GM18508 (cell line): ENCODE data around the gene RPL31.

Experiments
- ATAC-seq: cut with Tn5 transposase; IDR thresholded peaks from one replicate; pipeline ENCODE4 v1.9.1; 2021; ENCODE audit warnings: moderate number of reproducible peaks; ENCODE audit not compliant: insufficient read depth, unreplicated experiment

RPL31 gene

DNA sequence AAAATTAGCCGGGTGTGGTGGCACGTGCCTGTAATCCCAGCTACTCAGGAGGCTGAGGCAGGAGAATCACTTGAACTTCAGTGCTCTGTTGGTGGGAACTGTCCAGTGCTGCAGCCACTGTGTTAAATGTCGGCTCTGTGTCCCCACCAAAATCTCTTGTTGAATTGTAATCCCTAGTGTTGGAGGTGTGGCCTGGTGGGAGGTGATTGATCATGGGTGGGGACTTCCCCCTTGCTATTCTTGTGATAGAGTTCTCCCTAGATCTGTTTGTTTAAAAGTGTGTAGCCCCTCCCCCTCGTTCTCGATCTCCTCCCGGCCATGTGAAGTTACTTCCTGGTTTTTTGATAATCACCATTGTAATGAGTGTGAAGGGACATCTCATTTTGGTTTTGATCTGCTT, 9.8 kb upstream of the RPL31 start:
- no peak for ATAC-seq

DNA sequence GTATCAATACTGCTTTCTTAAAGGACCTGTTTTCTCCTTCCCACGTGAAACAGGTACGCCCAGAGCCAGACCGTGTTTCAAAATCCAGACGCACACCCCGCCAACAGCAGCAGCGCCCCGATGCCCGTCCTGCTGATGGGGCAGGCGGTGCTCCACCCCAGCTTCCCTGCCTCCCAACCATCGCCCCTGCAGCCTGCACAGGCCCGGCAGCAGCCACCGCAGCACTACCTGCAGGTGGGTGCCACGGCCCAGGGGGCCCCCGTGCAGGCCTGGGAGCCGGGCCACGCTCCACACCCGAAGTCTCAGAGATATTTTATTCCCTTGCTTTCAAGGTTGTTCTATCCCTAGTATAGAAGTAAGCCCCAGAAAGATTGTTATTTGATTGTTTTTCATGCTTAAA, 8.8 kb upstream of the RPL31 start:
- no peak for ATAC-seq

DNA sequence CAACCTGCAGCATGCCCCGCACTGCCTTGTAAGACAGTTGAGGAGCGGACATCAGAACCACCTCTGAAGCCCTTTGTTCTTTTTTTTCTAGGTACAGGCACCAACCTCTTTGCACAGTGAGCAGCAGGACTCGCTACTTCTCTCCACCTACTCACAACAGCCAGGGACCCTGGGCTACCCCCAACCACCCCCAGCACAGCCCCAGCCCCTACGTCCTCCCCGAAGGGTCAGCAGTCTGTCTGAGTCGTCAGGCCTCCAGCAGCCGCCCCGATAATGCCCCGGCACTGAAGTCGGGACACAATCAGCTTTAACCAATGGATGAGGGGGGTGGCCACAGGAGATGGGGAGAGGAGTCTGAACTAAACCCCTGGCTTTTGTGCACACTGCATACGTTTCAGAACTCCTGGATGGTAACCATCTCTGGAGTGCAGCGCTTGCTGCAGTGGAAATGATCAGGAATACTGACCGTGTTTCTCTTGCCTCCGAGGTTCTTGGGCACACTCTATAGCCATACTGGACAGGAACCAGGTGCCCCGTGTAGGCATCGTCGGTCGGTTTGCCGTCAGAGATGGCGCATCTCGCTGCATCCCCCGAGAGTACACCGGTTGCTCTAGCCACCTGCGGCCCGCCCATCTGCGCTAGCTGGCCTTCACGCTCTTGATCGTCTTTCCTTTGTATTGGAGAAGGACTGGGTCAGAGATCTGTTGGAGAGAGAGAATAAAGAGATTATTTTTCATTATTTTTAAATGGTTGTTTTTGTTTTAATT, 6.6 kb upstream of the RPL31 start:
- ATAC-seq = no peak

DNA sequence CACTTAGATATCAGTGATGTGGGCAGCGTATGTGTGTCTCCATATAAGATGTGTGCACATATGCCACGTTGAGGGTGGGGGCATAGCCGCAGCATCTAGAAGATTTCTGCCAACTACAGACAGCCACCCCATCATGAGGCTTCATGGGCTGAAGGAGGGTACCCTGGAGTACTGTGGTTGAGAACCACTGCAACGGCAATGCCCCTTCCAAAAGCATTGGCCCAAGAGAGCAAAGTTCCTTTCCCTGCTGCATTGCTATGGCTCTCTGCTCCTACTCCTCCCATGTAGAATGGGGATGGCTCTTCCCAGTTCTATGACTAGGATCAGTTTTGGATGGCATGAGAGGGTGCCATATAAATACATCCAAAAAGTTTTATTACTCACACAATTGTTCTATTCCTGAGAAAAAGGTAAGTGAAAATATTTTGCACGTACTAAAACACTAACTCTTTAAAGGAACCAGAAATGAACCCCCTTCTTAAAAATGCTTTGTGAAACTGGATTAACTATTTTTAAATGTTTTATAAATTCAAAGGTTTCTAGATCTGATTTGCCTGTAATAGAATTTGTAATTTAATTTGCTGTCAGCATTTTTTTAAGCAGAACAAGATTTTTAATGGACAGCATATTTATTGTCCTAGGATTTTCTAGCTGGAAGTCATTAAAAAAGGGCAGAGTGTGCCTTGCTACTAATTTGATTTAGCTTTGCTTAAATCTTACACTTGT, 4.4 kb upstream of the RPL31 start:
- ATAC-seq = no peak

DNA sequence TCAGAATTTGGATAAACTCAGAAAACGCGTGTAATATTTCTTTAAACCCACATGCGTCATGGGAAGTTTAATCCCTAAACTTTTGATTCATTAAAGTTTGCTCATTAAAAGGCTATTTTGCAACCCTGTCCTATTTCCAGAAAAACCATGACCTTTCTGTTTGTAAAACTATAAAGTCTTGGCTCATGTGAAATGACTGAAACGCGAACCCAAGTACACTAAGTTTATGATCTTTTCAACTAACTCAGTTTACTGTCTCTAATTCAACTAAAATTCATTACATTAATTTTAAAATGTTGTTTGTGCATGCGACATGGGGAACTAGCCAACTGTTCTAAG, 3.9 kb upstream of the RPL31 start:
- no peak for ATAC-seq

DNA sequence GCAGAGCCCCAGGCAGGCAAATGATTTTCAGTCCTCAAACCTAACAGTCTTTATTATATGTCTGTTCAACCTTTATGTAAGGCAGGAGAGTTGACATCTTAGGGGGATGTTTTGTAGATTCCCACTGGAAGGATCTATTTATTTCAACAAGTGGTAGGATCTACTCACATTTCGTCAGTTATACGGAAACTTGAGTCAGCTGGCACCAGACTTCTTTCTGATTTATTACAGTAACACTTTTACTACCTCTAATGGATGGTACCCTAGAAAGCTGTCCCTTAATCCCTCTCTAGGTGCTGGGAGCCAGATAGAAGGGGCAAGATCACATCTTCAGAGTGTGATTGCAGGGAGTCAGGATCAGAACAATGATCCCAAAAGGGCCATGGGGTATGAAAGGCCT, 2.1 kb upstream of the RPL31 start:
- no peak for ATAC-seq

DNA sequence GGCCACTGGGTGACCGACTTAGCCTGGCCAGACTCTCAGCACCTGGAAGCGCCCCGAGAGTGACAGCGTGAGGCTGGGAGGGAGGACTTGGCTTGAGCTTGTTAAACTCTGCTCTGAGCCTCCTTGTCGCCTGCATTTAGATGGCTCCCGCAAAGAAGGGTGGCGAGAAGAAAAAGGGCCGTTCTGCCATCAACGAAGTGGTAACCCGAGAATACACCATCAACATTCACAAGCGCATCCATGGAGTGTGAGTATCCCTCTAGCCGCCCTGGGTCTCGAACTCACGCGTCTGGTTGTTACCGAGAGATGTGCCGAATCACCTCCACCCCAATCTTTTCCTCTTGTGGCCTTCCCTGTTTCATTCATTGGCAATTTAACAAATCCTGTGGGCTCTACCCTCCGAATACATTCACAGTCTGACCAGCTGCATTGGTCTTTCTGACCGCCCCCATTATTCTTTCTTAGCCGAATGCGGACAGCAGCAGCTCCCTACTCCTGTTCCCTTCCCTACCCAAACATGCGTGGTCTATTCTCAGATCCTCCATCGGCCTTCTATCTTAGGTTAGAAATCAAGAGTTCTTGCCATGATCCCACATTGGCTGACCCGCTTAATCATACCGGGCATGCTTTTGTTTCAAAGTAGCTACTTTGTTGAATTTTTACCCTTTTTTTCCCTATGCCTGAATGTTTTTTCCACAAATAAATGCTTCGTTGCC, 631 bp downstream of the RPL31 start:
- no peak for ATAC-seq

DNA sequence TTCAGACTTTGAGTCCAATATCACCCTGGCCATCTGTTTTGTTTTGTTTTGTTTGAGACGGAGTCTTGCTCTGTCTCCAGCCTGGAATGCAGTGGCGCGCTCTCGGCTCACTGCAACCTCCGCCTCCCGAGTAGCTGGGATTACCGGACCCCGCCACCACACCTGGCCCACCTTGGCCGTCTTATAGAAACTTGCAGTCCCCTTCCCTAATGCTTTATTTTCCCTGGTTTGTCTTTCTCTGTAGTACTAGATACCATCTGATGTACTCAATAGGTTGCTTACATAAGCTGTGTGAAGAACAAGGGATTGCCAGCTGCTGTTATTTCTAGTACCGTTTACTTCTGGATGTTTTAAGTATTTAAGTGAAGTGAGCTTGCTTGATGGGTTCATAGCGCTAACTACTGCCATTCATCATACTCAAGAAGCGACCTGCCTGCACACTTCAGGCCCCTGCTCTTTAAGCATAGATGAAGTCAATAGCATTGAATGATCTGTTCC, 1.2 kb downstream of the RPL31 start:
- no peak for ATAC-seq

DNA sequence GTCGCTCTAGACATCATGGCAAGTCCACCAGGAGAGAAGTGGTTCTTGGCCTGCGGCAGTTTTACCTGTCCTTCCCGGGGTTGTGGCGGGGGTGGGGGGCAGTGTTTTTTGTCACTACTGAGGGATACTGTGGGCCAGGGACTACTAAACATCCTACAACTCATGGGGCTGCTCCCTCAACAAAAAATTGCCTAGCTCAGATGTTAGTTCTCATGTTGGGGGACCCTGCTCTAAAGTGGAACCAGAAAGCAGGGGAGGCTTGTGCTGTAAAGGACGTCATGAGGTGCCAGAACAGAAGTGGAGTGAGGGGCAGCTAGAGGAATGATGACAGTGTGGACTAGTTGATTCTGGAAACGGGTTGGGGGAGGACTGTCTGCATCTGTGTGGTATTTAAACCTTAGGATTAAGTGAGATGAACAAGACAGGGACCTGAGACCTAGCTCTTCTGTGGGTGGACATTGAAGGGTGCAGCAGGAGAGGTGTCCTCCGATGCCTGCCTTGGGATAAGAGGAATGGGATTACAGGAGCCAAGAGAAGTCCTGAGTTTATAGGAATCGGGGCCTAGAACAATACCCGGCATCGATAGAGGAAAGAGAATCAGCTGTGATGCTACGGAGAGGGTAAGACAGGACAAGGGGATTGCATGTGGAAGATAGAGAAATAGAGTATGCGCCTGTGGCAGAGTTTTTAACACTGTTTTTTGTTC, 2.7 kb downstream of the RPL31 start:
- ATAC-seq = no peak

DNA sequence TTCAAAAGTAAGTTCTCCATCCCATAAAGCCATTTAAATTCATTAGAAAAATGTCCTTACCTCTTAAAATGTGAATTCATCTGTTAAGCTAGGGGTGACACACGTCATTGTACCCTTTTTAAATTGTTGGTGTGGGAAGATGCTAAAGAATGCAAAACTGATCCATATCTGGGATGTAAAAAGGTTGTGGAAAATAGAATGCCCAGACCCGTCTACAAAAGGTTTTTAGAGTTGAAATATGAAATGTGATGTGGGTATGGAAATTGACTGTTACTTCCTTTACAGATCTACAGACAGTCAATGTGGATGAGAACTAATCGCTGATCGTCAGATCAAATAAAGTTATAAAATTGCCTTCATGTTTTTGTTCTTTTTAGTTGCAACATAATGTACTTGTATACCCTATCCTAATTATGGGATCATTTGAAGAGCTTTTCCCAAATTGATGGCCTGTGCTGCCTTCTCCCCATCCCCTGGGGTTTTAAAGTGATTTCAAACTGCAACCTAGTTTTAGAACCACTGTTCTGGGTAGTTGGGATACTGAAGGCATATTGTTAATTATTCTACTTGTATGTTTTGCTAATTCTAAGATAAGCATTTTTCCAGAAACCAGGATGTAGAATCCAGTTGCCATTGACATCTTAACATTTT, 4.1 kb downstream of the RPL31 start:
- no peak for ATAC-seq

DNA sequence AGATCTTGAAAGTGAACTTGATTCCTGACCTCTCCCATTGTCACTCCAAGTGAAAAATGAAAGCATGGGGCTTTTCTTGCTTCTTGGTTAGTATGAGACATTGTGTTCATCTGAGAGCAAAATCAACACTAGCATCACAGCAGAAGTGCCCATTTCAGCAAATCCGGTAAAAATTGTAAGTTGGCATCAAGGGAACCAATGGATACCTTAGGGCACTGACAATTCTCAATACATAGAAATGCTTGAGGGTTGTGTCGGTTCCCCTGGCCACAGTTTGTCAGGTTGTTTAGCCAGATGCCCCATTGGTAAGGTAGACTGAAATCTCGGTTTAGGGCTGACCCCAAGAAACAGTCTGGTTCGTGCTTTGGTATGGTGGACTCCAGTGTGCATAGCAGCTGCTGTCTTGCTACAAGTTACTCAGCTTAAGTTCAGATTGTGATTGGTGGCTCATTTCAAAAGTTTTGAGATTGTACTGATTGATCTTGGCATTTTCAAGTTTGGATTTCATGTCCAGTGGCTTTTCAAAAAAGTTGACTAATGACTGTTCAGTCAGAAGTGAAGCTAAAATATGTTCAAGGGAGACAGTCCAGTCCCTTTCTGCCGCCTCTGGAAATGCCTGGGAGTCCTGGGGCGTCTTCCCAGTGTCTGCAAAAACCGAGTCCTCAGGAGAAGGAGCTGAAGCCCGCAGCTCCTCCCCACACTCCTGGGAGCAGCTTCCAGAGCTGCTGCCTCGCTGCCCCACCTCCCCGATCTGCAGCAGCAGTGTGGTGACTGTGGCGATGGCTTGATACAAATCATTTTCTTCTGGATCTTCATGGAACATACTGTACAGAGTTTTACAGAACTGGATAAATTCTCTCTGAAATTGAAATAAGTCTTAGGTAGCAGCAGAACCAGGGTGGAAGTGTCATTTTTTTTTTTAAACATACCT, 5.6 kb downstream of the RPL31 start:
- no peak for ATAC-seq

DNA sequence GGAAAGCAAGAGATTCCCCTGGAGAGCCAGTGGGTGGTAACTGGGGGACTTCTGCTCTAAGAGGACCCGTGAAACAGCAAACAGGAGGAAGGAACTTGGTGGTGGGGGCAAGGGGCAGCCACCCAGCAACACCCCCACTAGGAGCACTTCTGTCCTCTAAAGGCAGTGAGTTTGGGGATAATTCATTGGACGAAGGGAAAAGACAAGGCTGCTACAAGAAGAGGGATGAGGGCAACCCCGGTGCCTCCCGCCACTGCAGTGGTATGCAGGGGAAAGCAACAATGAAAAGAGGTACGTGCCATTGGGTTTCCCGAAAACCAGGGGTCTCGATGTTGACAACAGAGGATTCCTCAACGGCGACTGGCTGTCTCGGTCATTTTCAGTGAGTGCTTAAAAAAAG, 9.1 kb downstream of the RPL31 start:
- no peak for ATAC-seq

DNA sequence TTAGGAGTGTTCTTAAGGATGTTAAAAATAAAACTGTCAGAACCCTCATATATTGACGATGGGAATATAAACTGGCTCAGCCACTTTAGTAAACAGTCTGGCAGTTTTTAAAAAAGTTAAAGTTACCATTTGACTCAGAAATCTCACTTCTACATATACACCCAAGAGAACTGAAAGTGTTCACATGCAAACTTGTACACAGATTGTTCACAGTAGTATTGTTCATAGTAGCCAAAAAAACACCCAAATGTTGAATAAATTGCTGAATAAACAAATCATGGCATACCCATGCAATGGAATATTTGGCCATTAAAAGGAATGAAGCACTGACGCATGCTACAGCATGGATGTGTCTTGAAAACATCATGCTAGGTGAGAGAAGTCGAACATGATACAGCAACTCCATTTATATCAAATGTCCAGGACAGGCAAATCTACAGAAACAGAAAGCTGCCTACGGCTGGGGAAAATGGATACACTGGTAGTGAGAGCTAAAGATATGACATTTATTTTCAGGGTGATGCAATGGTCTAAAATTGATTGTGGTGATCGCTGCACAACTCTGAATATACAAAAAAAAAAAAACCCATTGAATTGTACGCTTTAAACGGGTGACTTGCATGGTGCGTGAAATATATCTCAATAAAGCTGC, 10.1 kb downstream of the RPL31 start:
- ATAC-seq = peak; percentile 77

DNA sequence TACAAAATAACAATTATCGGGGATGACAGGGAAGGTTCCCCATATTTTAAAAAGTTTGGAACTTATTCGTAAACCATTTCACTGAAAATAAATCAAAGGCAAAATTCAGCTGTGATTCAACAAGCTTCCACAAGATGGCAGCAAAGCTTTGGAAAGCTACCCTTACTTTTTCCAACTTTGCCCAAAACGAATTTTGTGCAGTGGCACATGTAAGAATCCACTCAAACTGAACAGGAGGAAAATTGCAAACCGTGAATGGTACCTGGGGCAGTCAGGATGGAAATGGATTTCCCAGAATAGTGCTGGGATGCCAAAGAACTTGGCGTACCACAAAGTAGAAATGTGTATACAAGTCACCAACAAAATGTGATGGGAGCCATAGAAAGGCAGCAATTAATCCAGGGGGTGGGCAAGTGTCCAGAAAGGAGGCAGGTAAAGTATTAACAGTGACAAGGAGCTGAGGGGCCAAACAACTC, 10.7 kb downstream of the RPL31 start:
- ATAC-seq = no peak

DNA sequence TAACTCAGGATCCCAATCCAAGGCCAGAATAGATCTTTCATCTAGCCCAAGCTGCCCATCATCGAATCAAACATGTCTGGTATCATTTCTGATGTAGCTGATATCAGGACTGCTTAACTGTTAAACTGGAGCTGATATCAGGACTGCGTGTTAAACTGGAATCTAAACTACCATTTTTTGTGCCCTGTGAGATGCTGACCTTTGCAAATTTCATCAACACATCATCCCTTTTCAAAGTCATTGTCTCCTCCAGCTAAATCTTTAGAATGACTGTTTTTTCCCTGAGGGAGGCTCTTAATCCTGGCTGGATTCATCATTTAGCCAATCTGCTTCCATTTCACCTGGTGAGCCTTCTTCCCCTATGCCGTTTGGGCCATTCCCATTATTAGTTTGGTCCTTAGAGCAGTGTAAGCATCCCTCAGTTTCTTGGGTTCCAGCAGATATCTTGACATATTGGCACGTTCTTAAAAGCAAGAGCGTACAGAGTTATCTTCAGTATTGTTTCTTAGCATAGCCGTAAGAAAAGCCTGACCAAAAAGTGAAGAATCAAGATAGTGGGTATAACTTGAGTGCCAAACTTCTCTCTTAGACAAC, 12.3 kb downstream of the RPL31 start:
- no peak for ATAC-seq

DNA sequence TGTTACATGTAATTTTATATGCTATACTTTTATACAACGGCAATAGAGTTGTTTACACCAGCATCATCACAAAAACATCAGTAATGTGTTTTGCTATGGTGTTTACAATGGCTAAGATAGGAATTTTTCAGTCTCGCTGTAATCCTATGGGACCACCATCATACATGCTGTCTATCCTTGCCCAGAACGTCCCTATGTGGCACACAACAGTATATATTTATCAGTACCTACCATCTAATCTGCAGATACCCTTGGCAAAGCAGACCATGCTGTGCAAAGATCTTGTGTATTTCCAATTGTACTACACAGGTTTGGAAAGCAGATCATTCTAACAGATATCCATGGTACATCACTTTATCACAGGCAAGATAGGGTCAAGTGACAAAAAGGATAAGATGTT, 15.3 kb downstream of the RPL31 start:
- no peak for ATAC-seq

DNA sequence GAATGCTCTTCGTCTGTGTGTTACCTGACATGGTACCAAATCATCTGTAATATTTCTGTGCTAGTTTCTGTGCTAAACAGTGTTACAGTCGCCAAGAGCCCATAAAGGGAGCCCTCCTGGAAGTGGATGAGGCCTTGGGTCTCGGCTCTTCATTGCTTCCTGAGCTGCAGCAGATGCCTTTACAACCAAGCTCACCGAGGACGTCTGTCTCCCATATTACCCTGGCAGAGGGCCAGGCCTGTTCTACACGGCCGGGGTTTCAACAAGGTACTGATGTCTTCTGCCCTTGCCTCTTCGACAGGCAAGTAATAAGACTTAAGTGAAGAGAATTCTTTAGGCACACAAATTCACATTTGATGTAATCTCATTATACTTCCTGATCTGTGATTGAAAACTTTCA, 16.8 kb downstream of the RPL31 start:
- ATAC-seq = no peak

DNA sequence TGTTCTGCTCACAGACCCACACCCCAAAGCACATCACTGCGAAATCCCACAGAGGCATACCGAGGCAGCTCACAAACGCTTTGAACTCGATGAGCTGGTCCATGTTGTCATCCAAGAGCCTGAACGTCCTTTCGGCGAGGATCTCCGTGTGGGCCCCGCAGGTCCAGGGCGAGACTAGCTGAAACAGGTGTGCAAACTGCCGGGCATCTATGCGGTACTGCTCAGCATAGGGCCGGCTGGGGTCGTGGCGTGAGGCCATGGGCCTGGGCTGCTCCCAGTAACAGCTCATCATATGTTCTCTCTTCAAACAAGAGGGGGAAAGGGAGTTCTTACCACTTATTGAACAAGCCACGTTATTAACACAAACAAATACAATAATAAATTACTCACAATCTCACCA, 20.1 kb downstream of the RPL31 start:
- ATAC-seq = no peak
